ENCODE data around the gene ANKFN1.

GRCh38 chr17:56152874-56153602 lies at the start of gene ANKFN1:
- TF ChIP-seq CTCF (IDR thresholded peaks at IDR 0.05) (no peak), REST (IDR thresholded peaks at IDR 0.05; ENCODE audit: insufficient read depth in 1 of 2, low read depth in 2 of 2, low read length in 1 of 2) (no peak), POLR2AphosphoS5 (IDR thresholded peaks at IDR 0.05; ENCODE audit: low read depth, low read length) (no peak), TCF7L2 (IDR thresholded peaks at IDR 0.05; ENCODE audit: low read depth, low read length) (no peak)
